GF-D8 (cell line): ENCODE results near the gene ANO7.

Experiments
- DNase-seq: peaks from one replicate; lab custom pipeline; 2025; lab: John Stamatoyannopoulos, UW

The ANO7 gene

GRCh38 chr2:241157841-241158545, 30.5 kb upstream of the ANO7 start:
- DNase-seq, result no peak

GRCh38 chr2:241158546-241158900, 30.0 kb upstream of the ANO7 start:
- DNase-seq, result no peak

- DNase-seq, result no peak
Measured at GRCh38 chr2:241159116-241159515, 29.4 kb upstream of the ANO7 start.

- no peak for DNase-seq
Measured at GRCh38 chr2:241160318-241160717, 28.2 kb upstream of the ANO7 start.

GRCh38 chr2:241161646-241162281, 26.7 kb upstream of the ANO7 start:
- no peak for DNase-seq

GRCh38 chr2:241163601-241164118, 24.8 kb upstream of the ANO7 start:
- DNase-seq, result no peak

GRCh38 chr2:241168366-241168765, 20.1 kb upstream of the ANO7 start:
- no peak for DNase-seq

GRCh38 chr2:241173557-241173956, 14.9 kb upstream of the ANO7 start:
- no peak for DNase-seq

GRCh38 chr2:241177526-241178334, 10.7 kb upstream of the ANO7 start:
- no peak for DNase-seq

- no peak for DNase-seq
Measured at GRCh38 chr2:241178961-241179360, 9.5 kb upstream of the ANO7 start.

GRCh38 chr2:241179899-241180298, 8.6 kb upstream of the ANO7 start:
- DNase-seq, result no peak

- no peak for DNase-seq
Measured at GRCh38 chr2:241180495-241180894, 8.0 kb upstream of the ANO7 start.

GRCh38 chr2:241182126-241182525, 6.4 kb upstream of the ANO7 start:
- DNase-seq, result no peak

GRCh38 chr2:241182531-241183133, 5.8 kb upstream of the ANO7 start:
- DNase-seq, result no peak

- DNase-seq, result no peak
Measured at GRCh38 chr2:241183221-241183620, 5.3 kb upstream of the ANO7 start.

GRCh38 chr2:241184901-241185300, 3.6 kb upstream of the ANO7 start:
- no peak for DNase-seq

GRCh38 chr2:241185961-241186360, 2.5 kb upstream of the ANO7 start:
- DNase-seq, result no peak

- no peak for DNase-seq
Measured at GRCh38 chr2:241187101-241187917, 1.2 kb upstream of the ANO7 start.

- no peak for DNase-seq
Measured at GRCh38 chr2:241187918-241188234, 601 bp upstream of the ANO7 start.

GRCh38 chr2:241189093-241189855, 797 bp downstream of the ANO7 start:
- no peak for DNase-seq

- no peak for DNase-seq
Measured at GRCh38 chr2:241189856-241190201, 1.4 kb downstream of the ANO7 start.
